HCT116 (cell line): ENCODE measurements around the gene AMBRA1. TPM values are rescaled to one million over a fixed set of nuclear protein-coding genes. Genes with fewer than 3 reads are reported as not detected.

Experiments used
- ATAC-seq: fragments of 200-7000 bp; cut with Tn5 transposase; 2 replicates; pipeline ENCODE4 v1.9.1; 2020; ENCODE audit warnings: mild to moderate bottlenecking, moderate library complexity
- BruUV-seq: library from RNA; stranded (reverse); fragments of 400-500 nt; replicated peaks from 2 replicates; lab custom pipeline; 2021; lab: Mats Ljungman, UMichigan
- CTCF ChIA-PET: fragments of 300-600 bp; sonication (Branson Sonifier 250); formaldehyde crosslinking; loops from one replicate; lab custom pipeline; 2021; ENCODE audit warnings: antibody characterized with exemption; lab: Charles Lee
- POLR2A ChIA-PET: fragments of 300-600, 350-600 bp; sonication (Branson Sonifier 250); formaldehyde crosslinking; loops from one replicate; lab custom pipeline; 2021; ENCODE audit warnings: antibody characterized with exemption; lab: Charles Lee
- RAD21 ChIA-PET, 2 experiments: fragments of 300-600 bp; sonication (Branson Sonifier 250); formaldehyde crosslinking; loops; one replicate each; lab custom pipeline; 2023; ENCODE audit warnings: low total read pairs in 2 of 2; ENCODE audit not compliant: uncharacterized antibody in 2 of 2, unreplicated experiment in 2 of 2, low non-redundant PET in 1 of 2; lab: Charles Lee
- DNase-seq: peaks from one replicate; pipeline ENCODE4 v3.0.0-alpha.2; 2010; ENCODE audit warnings: low read depth, low spot score
- H2AFZ ChIP-seq: fragments of 200-600 bp; shearing (Covaris generic), sonication (generic); 2 replicates; pipeline ENCODE4 v1.6.1; 2017; ENCODE audit warnings: low read depth, mixed run types, mixed read lengths, antibody characterized with exemption, low read length; ENCODE audit not compliant: poor library complexity, severe bottlenecking
- H3K27ac ChIP-seq: 2 replicates; pipeline ENCODE4 v1.5.1; 2012; ENCODE audit warnings: low read depth, low read length
- H3K27me3 ChIP-seq: fragments of 200-600 bp; sonication (generic); 2 replicates; pipeline ENCODE4 v1.6.1; 2016; ENCODE audit warnings: mixed run types, low read length, mixed read lengths; ENCODE audit not compliant: insufficient read depth
- H3K36me3 ChIP-seq, 2 experiments: fragments of 200-500 bp in 1 of 2; fragments of 200-600 bp in 1 of 2; sonication (Bioruptor generic) in 1 of 2; sonication (generic) in 1 of 2; 2 replicates each; pipeline versions ENCODE4 v1.5.1 to v1.6.1; 2014 to 2016; ENCODE audit warnings: low read length in 2 of 2, inconsistent platforms in 1 of 2, mixed read lengths in 1 of 2, mixed run types in 1 of 2; ENCODE audit not compliant: insufficient read depth in 2 of 2, control insufficient read depth in 1 of 2
- H3K4me1 ChIP-seq, 2 experiments: fragments of 200-600 bp in 1 of 2; sonication (generic) in 1 of 2; 2 replicates each; pipeline versions ENCODE4 v1.5.1 to v1.6.1; 2012 to 2017; ENCODE audit warnings: low read length in 2 of 2, inconsistent platforms in 1 of 2, mild to moderate bottlenecking in 1 of 2, mixed read lengths in 1 of 2, mixed run types in 1 of 2, moderate library complexity in 1 of 2; ENCODE audit not compliant: insufficient read depth in 2 of 2, control insufficient read depth in 1 of 2
- H3K4me2 ChIP-seq: fragments of 200-600 bp; sonication (generic); 2 replicates; pipeline ENCODE4 v1.6.1; 2017; ENCODE audit warnings: mixed run types, low read length, mixed read lengths
- H3K4me3 ChIP-seq, 2 experiments: fragments of 200-600 bp in 1 of 2; sonication (generic) in 1 of 2; replicated peaks in 1 of 2; 2 replicates each; pipeline ENCODE4 v1.5.1; 2011 to 2016; ENCODE audit warnings: low read length in 2 of 2, control low read depth in 1 of 2, low read depth in 1 of 2, mild to moderate bottlenecking in 1 of 2, mixed read lengths in 1 of 2, mixed run types in 1 of 2
- H3K79me2 ChIP-seq: fragments of 200-600 bp; sonication (generic); 2 replicates; pipeline ENCODE4 v1.6.1; 2017; ENCODE audit warnings: mild to moderate bottlenecking, mixed run types, low read length, moderate library complexity, mixed read lengths; ENCODE audit not compliant: insufficient read depth
- H3K9ac ChIP-seq: fragments of 200-600 bp; sonication (generic); 2 replicates; pipeline ENCODE4 v1.6.1; 2016; ENCODE audit warnings: low read length, mixed read lengths
- H3K9me2 ChIP-seq: fragments of 200-600 bp; sonication (generic), shearing (Covaris generic); 2 replicates; pipeline ENCODE4 v1.6.1; 2017; ENCODE audit warnings: mixed run types, mild to moderate bottlenecking, moderate library complexity; ENCODE audit not compliant: insufficient read depth
- H3K9me3 ChIP-seq, 2 experiments: fragments of 200-500 bp in 1 of 2; fragments of 200-600 bp in 1 of 2; sonication (Bioruptor generic) in 1 of 2; sonication (generic) in 1 of 2; 2 replicates each; pipeline ENCODE4 v1.6.1; 2014 to 2017; ENCODE audit warnings: low read length in 2 of 2, mixed read lengths in 2 of 2, inconsistent platforms in 1 of 2, low read depth in 1 of 2, mild to moderate bottlenecking in 1 of 2, mixed run types in 1 of 2, moderate library complexity in 1 of 2; ENCODE audit not compliant: control insufficient read depth in 1 of 2, insufficient read depth in 1 of 2
- H4K20me1 ChIP-seq: fragments of 200-600 bp; sonication (generic), shearing (Covaris generic); 2 replicates; pipeline ENCODE4 v1.6.1; 2017; ENCODE audit warnings: mixed run types, mild to moderate bottlenecking, moderate library complexity; ENCODE audit not compliant: insufficient read depth
- CEBPB ChIP-seq: IDR thresholded peaks from 2 replicates; pipeline ENCODE4 v1.6.1; 2012; ENCODE audit warnings: low read depth
- CTCF ChIP-seq, 3 experiments: fragments of 200-600 bp in 1 of 3; sonication (generic) in 1 of 3; IDR thresholded peaks in 2 of 3; conservative IDR thresholded peaks in 1 of 3; 2 replicates each; pipeline ENCODE4 v1.5.1; 2012 to 2017; ENCODE audit warnings: low read depth in 2 of 3, low read length in 2 of 3, antibody characterized with exemption in 1 of 3, borderline replicate concordance in 1 of 3, control low read depth in 1 of 3, mild to moderate bottlenecking in 1 of 3, mixed read lengths in 1 of 3, mixed run types in 1 of 3, moderate library complexity in 1 of 3; ENCODE audit not compliant: insufficient read depth in 1 of 3
- EZH2 ChIP-seq: fragments of 200-600 bp; sonication (generic); IDR thresholded peaks from 2 replicates; pipeline ENCODE4 v1.6.1; 2017; ENCODE audit warnings: antibody characterized with exemption, mixed run types
- JUND ChIP-seq: IDR thresholded peaks from 2 replicates; pipeline ENCODE4 v1.6.1; 2012
- POLR2A ChIP-seq: IDR thresholded peaks from 2 replicates; pipeline ENCODE4 v1.7.0; 2011; ENCODE audit warnings: borderline replicate concordance; ENCODE audit not compliant: insufficient read depth, insufficient read length; ENCODE audit errors: extremely low read depth
- POLR2AphosphoS5 ChIP-seq: IDR thresholded peaks from 2 replicates; pipeline ENCODE4 v1.6.1; 2011; ENCODE audit warnings: mild to moderate bottlenecking, low read depth, low read length, moderate library complexity
- RAD21 ChIP-seq: IDR thresholded peaks from 2 replicates; pipeline ENCODE4 v1.6.1; 2012; ENCODE audit warnings: low read depth, mild to moderate bottlenecking
- SP1 ChIP-seq: IDR thresholded peaks from 2 replicates; pipeline ENCODE4 v1.6.1; 2012; ENCODE audit warnings: low read depth
- TCF7L2 ChIP-seq: IDR thresholded peaks from 2 replicates; pipeline ENCODE4 v1.7.0; 2011; ENCODE audit warnings: borderline replicate concordance, inconsistent platforms; ENCODE audit not compliant: insufficient read depth, insufficient read length; ENCODE audit errors: extremely low read depth
- YY1 ChIP-seq: IDR thresholded peaks from 2 replicates; pipeline ENCODE4 v1.6.1; 2011; ENCODE audit warnings: low read length, low read depth, moderate library complexity, mild to moderate bottlenecking; ENCODE audit not compliant: insufficient replicate concordance; ENCODE audit errors: extremely low read depth
- ZFX ChIP-seq: fragments of 450-650 bp; IDR thresholded peaks from 2 replicates; pipeline ENCODE4 v1.6.1; 2017
- ZNF274 ChIP-seq: fragments of 200-500 bp; sonication (Bioruptor generic); IDR thresholded peaks from 2 replicates; pipeline ENCODE4 v1.6.1; 2014; ENCODE audit warnings: mild to moderate bottlenecking, low read depth, low read length, inconsistent platforms
- intact Hi-C: fragments of 100-400 bp; cut with micrococcal nuclease; formaldehyde crosslinking; loops from 2 replicates; pipeline ENCODE4 v1.10.0; 2022
- total RNA-seq: library from RNA; stranded (reverse); gene quantifications from one replicate; pipeline ENCODE4 v1.2.1, GENCODE V29; 2021; ENCODE audit not compliant: unreplicated experiment

AMBRA1 gene
- total RNA-seq, 1 experiment from 2014 or later: 22.7 TPM

GRCh38 chr11:46422588-46422987, 171.2 kb downstream of the AMBRA1 start:
- ChIA-PET CTCF (no interaction called here), POLR2A (no interaction called here), RAD21 (no interaction called here)
- Histone ChIP-seq H3K27me3 (no peaks in the 10 kb centered on the region), H3K9ac (no peak overlapping the region), H3K4me2 (no peak overlapping the region), H3K4me1 (no peaks in the 10 kb centered on the region), H3K9me2 (no peaks in the 10 kb centered on the region), H2AFZ (no peak overlapping the region), H3K27ac (no peak overlapping the region), H4K20me1 (no peaks in the 10 kb centered on the region), H3K79me2 (no peaks in the 10 kb centered on the region), H3K36me3 (no peaks in the 10 kb centered on the region; a peak in 2 of 4 replicates), H3K9me3 (no peaks in the 10 kb centered on the region), H3K4me3 (no peak overlapping the region)
- ATAC-seq (no peak), DNase-seq (no peak)
- no TSS peak for BruUV-seq
- no peak for TF ChIP-seq SP1
- no peak for TF ChIP-seq TCF7L2
- TF ChIP-seq RAD21: no peak
- TF ChIP-seq EZH2: no peak
- no peak for TF ChIP-seq JUND
- no peak for TF ChIP-seq ZFX
- no peak for TF ChIP-seq CEBPB
- TF ChIP-seq YY1: no peak
- TF ChIP-seq POLR2A: no peak
- TF ChIP-seq ZNF274: no peak
- TF ChIP-seq CTCF (IDR thresholded peaks at IDR 0.05 in 2 of 3, conservative IDR thresholded peaks at IDR 0.05 in 1 of 3; ENCODE audit: borderline replicate concordance in 1 of 3, insufficient read depth in 1 of 3, low read depth in 2 of 3, low read length in 2 of 3): no peak
- no peak for TF ChIP-seq POLR2AphosphoS5
- intact Hi-C loops: no loop called here
